GM21423 (cell line): ENCODE results near the gene ATPAF1.
"Not testable (repeated sequence)": the region's sequence is repeated elsewhere in the genome, so short reads cannot be mapped to it uniquely, and the experiment has no call there.

Source experiments
- ATAC-seq: cut with Tn5 transposase; IDR thresholded peaks from one replicate; pipeline ENCODE4 v1.9.1; 2021; ENCODE audit warnings: mild to moderate bottlenecking, moderate library complexity; ENCODE audit not compliant: unreplicated experiment

ATPAF1 gene

GRCh38 chr1:46681333-46682034 lies 13.3 kb upstream of the ATPAF1 start:
- no peak for ATAC-seq

DNA sequence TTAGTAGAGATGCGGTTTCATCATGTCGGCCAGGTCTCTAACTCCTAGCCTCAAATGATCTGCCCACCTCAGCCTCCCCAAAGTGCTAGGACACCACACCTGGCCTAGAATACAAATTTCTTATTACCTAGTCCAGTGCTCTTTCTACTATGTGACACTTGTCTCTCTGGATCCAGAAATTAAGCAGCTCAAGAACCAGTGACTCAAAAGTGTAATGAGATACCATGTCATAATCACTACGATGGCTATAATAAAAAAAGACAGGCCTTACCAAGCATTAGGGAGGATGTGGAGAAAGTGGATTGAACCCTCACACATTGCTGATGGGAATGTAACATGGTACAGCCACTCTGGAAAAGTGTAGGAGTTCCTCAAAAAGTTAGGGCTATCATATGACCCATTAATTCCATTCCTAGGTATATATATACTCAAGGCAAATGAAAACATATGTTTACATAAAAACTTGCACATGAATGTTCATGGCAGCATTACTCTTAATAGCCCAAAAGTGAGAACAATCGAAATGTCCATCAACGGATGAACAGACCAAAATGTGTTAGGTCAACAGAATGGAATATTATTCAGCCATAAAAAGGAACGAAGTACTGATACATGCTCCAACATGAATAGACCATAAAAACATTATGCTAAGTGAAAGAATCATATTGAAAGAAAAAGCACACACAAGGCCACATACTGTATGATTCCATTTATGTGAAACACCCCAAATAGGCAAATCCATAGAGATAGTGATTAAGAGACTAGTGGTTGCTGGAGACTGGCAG lies 11.8 kb upstream of the ATPAF1 start:
- no peak for ATAC-seq

DNA sequence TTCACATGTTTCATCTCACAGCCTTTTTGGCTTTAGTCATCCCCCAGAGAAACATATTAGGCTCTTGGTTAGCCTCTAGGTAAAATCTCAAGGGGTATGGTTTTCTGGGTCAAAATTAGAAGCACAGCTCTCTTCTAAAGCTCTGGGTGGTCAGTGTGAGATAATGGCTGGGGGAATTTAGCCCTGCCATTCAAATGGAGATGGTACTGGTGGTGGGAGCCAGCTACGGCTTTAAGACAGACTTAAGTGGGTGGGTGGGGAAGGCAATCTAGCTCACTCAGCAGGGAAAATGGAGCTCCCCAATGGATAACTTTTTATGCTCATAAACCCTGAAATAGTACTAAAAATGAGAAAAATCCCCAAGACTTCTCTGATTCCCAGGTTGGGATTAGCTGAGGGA lies 9.2 kb upstream of the ATPAF1 start:
- ATAC-seq = no peak

DNA sequence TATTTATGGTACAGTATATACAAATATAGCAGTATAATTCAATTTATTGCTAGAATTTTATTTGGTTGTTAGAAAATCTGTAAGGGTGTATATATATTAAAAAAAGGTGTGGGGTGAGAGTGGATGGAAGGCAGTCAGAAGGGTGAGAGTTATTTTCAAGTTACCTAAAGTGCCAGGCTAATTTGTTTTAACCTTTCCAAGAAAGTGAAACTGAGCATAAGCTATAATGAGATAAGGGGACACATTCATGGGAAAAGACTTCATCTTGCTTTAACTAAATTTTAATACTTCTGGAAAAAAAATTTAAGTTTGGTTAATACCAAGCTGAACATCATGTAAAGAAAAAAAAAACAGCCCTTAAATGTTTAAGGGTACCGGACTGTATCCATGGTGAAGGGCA lies 8.4 kb upstream of the ATPAF1 start:
- ATAC-seq = no peak

GRCh38 chr1:46675549-46676314 lies 7.6 kb upstream of the ATPAF1 start:
- ATAC-seq = peak; percentile 77

DNA sequence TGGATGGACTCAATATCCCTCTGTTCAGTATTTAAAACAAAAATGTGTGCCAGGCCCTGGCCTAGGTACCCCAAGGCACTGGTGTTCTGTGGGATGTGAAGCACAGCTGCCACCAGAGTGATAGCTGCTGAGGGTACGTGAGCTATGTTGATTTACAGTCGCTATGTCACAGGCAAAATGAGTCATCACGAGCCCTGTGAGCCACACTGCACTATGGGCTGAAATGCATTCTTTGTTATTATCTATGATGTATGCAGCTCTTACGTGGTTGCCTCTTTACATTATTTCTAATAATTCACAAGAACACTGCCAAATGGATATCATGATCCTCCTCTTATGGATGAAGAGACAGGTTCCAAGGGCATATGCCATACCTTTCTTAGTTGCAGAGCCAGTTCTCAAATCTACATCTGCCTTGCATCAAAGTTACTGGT lies 5.6 kb upstream of the ATPAF1 start:
- ATAC-seq = no peak

GRCh38 chr1:46672696-46673095 lies 4.5 kb upstream of the ATPAF1 start:
- no peak for ATAC-seq

- no peak for ATAC-seq
Measured at GRCh38 chr1:46671554-46671953, 3.4 kb upstream of the ATPAF1 start, which contains the start of gene TEX38. TEX38 (plus strand) TSS chr1:46671854; CDS start chr1:46671935, 81 bp downstream.

DNA sequence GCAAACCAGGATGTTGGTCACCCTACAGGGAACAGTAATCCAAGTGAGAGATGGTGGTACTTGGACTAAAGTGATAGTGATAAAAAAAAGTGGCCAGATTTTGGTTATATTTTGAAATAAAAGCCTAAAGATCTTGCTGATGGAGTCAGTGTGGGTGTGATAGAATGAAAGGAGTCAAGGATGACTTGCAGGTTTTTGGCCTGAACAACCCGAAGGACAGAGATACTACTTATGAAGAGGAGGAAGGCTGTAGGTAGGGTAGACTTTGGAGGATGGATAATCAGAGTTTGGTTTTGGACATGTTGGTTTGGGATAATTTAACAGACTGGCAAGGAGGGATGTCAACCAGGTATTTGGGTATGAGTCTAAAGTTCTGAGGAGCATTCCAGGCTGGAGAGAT lies 2.0 kb upstream of the ATPAF1 start:
- ATAC-seq = no peak

GRCh38 chr1:46665983-46666382 lies 2.2 kb downstream of the ATPAF1 start:
- ATAC-seq = no peak

GRCh38 chr1:46662919-46663318 lies 5.2 kb downstream of the ATPAF1 start:
- not testable (repeated sequence) for ATAC-seq

DNA sequence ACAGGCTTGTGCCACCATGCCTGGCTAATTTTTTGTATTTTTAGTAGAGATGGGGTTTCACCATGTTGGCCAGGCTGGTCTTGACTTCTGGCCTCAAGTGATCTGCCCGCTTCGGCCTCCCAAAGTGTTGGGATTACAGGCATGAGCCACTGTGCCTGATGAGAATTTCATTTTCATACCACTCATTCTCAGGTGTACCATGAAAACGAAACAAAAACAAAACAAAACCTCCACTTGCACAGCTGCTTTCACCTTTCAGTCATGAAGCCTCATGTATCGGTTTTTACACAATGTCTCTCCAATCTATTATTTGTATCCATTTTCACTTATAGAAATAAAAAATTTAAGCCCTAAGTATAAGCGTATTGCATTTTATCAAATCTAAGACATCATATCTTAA lies 8.0 kb downstream of the ATPAF1 start:
- ATAC-seq = peak; percentile 90

GRCh38 chr1:46659307-46659870 lies 8.8 kb downstream of the ATPAF1 start:
- ATAC-seq = no peak

GRCh38 chr1:46657775-46658174 lies 10.4 kb downstream of the ATPAF1 start:
- ATAC-seq = no peak

- ATAC-seq = no peak
Measured at GRCh38 chr1:46656643-46657042, 11.5 kb downstream of the ATPAF1 start.

- no peak for ATAC-seq
Measured at GRCh38 chr1:46655848-46656247, 12.3 kb downstream of the ATPAF1 start.

GRCh38 chr1:46654698-46655097 lies 13.5 kb downstream of the ATPAF1 start:
- not testable (repeated sequence) for ATAC-seq

DNA sequence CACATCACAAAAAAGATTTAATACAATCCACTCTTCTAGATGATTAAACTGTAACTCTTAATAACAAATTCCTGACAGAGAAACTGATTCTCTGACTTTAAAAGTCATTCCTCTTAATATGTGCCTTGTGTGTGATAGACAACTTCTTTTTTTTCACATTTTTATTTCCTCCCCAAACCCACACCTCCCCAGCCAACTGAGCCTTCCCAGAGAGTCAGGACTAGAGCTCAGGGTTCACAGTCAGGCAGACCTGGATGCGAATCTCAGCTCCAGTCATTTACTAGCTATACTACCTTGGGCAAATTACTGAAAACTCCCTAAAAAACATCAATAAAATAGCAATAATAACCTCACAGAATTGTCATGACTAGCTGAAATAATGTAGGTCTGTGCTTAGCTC lies 14.2 kb downstream of the ATPAF1 start:
- ATAC-seq = no peak

GRCh38 chr1:46653405-46653958 lies 14.7 kb downstream of the ATPAF1 start:
- ATAC-seq = no peak

GRCh38 chr1:46652321-46653100 lies 15.7 kb downstream of the ATPAF1 start:
- no peak for ATAC-seq
